GM19372 (cell line): ENCODE results near the gene PON3.

Source experiments
- ATAC-seq: cut with Tn5 transposase; IDR thresholded peaks from one replicate; pipeline ENCODE4 v1.9.1; 2021; ENCODE audit warnings: mild to moderate bottlenecking, low read depth, moderate library complexity; ENCODE audit not compliant: unreplicated experiment

PON3 gene

GRCh38 chr7:95396136-95397032 is at the start of gene PON3:
Gene PON3, minus strand, starts transcription at chr7:95396375. Its CDS starts 25 bp downstream, at chr7:95396350.
- ATAC-seq, result no peak

GRCh38 chr7:95444796-95445195 is 48.6 kb upstream of the PON3 start:
- ATAC-seq, result no peak

GRCh38 chr7:95441042-95441823 is 45.1 kb upstream of the PON3 start:
- no peak for ATAC-seq

- ATAC-seq, result no peak
Measured at GRCh38 chr7:95440394-95441038, 44.3 kb upstream of the PON3 start.

GRCh38 chr7:95436407-95436806 is 40.2 kb upstream of the PON3 start:
- no peak for ATAC-seq

GRCh38 chr7:95435422-95435780 is 39.2 kb upstream of the PON3 start:
- no peak for ATAC-seq

GRCh38 chr7:95434557-95435421 is 38.6 kb upstream of the PON3 start, which contains the start of gene PON2:
Gene PON2, minus strand, starts transcription at chr7:95435028. Its CDS starts 77 bp downstream, at chr7:95434951.
- ATAC-seq, result peak; percentile 95

GRCh38 chr7:95433952-95434556 is 37.9 kb upstream of the PON3 start:
- ATAC-seq, result no peak

- no peak for ATAC-seq
Measured at GRCh38 chr7:95433129-95433528, 37.0 kb upstream of the PON3 start.

GRCh38 chr7:95432606-95433005 is 36.4 kb upstream of the PON3 start:
- no peak for ATAC-seq

- ATAC-seq, result no peak
Measured at GRCh38 chr7:95430864-95431263, 34.7 kb upstream of the PON3 start.

GRCh38 chr7:95429241-95429990 is 33.2 kb upstream of the PON3 start:
- no peak for ATAC-seq

GRCh38 chr7:95427914-95428516 is 31.8 kb upstream of the PON3 start:
- ATAC-seq, result no peak

- ATAC-seq, result no peak
Measured at GRCh38 chr7:95427166-95427565, 31.0 kb upstream of the PON3 start.

GRCh38 chr7:95425694-95426093 is 29.5 kb upstream of the PON3 start:
- ATAC-seq, result no peak

- no peak for ATAC-seq
Measured at GRCh38 chr7:95424716-95425115, 28.5 kb upstream of the PON3 start.

GRCh38 chr7:95421847-95422444 is 25.8 kb upstream of the PON3 start:
- no peak for ATAC-seq
